ENCODE results near the gene PTPN3.

GRCh38 chr9:109455391-109455790 lies 42.7 kb downstream of the PTPN3 start:
- TF ChIP-seq CTCF (IDR thresholded peaks at IDR 0.05) (no peak), POLR2AphosphoS5 (IDR thresholded peaks at IDR 0.05) (no peak), POLR2A (IDR thresholded peaks at IDR 0.05) (no peak)
